Endometrial microvascular endothelial cells (primary cell): ENCODE results near the gene ALG12. TPM values are rescaled to one million over a fixed set of nuclear protein-coding genes. Genes with fewer than 3 reads are reported as not detected.

Source experiments
- in situ Hi-C: cut with HindIII; loops from 2 replicates; pipeline ENCODE4 v1.10.0; 2017; ENCODE audit warnings: low sequenced_read_pairs, low pct_unique_long_range_greater_than_20kb; ENCODE audit errors: inconsistent ontology term
- total RNA-seq: library from RNA; depleted of rRNA; stranded (reverse); fragments of >200 nt; gene quantifications from one replicate; pipeline ENCODE4 v1.2.3, GENCODE V29; 2015; ENCODE audit errors: inconsistent ontology term

ALG12 gene
- total RNA-seq, 1 donor from 2014 or later = 20.1 TPM

- in situ Hi-C loops = loop anchor here (25.0 kb wide), 1 partner anchor 134 kb away; no protein-coding TSS in a partner anchor
These were observed 3.5 kb upstream of the ALG12 start for GRCh38 chr22:49921508-49922278.

- in situ Hi-C loops = loop anchor here (25.0 kb wide), 1 partner anchor 134 kb away; no protein-coding TSS in a partner anchor
These were observed 2.6 kb upstream of the ALG12 start for GRCh38 chr22:49920859-49921258.

GRCh38 chr22:49918911-49919881 lies 958 bp upstream of the ALG12 start:
- in situ Hi-C loops = loop anchor here (25.0 kb wide), 1 partner anchor 132 kb away; no protein-coding TSS in a partner anchor

- in situ Hi-C loops = loop anchor here (25.0 kb wide), 1 partner anchor 130 kb away; no protein-coding TSS in a partner anchor
These were observed 1.4 kb downstream of the ALG12 start for GRCh38 chr22:49916831-49917230.

- in situ Hi-C loops = loop anchor here (25.0 kb wide), 1 partner anchor 128 kb away; no protein-coding TSS in a partner anchor
These were observed 2.6 kb downstream of the ALG12 start for GRCh38 chr22:49915610-49916009.

- in situ Hi-C loops = loop anchor here (25.0 kb wide), 1 partner anchor 127 kb away; no protein-coding TSS in a partner anchor
These were observed 4.0 kb downstream of the ALG12 start for GRCh38 chr22:49914256-49914655.

- in situ Hi-C loops = loop anchor here (25.0 kb wide), 1 partner anchor 126 kb away; no protein-coding TSS in a partner anchor
These were observed 4.8 kb downstream of the ALG12 start for GRCh38 chr22:49913446-49913845.

GRCh38 chr22:49913026-49913425 lies 5.2 kb downstream of the ALG12 start:
- in situ Hi-C loops = loop anchor here (25.0 kb wide), 1 partner anchor 126 kb away; no protein-coding TSS in a partner anchor

- in situ Hi-C loops = loop anchor here (25.0 kb wide), 1 partner anchor 125 kb away; no protein-coding TSS in a partner anchor
These were observed 6.2 kb downstream of the ALG12 start for GRCh38 chr22:49911881-49912625.

GRCh38 chr22:49910229-49911155 lies 7.7 kb downstream of the ALG12 start:
- in situ Hi-C loops = loop anchor here (25.0 kb wide), 1 partner anchor 123 kb away; no protein-coding TSS in a partner anchor

- in situ Hi-C loops = loop anchor here (25.0 kb wide), 1 partner anchor 122 kb away; no protein-coding TSS in a partner anchor
These were observed 8.6 kb downstream of the ALG12 start for GRCh38 chr22:49909476-49910205.

- in situ Hi-C loops = loop anchor here (25.0 kb wide), 1 partner anchor 121 kb away; no protein-coding TSS in a partner anchor
These were observed 10.4 kb downstream of the ALG12 start for GRCh38 chr22:49907807-49908206.

GRCh38 chr22:49906799-49907290 lies 11.4 kb downstream of the ALG12 start:
- in situ Hi-C loops = loop anchor here (25.0 kb wide), 1 partner anchor 120 kb away; no protein-coding TSS in a partner anchor

- in situ Hi-C loops = loop anchor here (25.0 kb wide), 1 partner anchor 119 kb away; no protein-coding TSS in a partner anchor
These were observed 12.0 kb downstream of the ALG12 start for GRCh38 chr22:49906071-49906798.

GRCh38 chr22:49905465-49905864 lies 12.8 kb downstream of the ALG12 start:
- in situ Hi-C loops = loop anchor here (25.0 kb wide), 1 partner anchor 118 kb away; no protein-coding TSS in a partner anchor

- in situ Hi-C loops = loop anchor here (25.0 kb wide), 1 partner anchor 117 kb away; no protein-coding TSS in a partner anchor
These were observed 14.2 kb downstream of the ALG12 start for GRCh38 chr22:49904040-49904369.
